Rectal smooth muscle tissue (tissue), 1 donor: ENCODE data around the gene FHOD1.

Source experiments
- H3K27ac ChIP-seq: one replicate; pipeline ENCODE4 v1.7.0; 2013; ENCODE audit warnings: low read depth, low read length, inconsistent platforms
- H3K27me3 ChIP-seq: one replicate; pipeline ENCODE4 v1.7.0; 2013; ENCODE audit warnings: low read length; ENCODE audit not compliant: control insufficient read depth, insufficient read depth
- H3K36me3 ChIP-seq: one replicate; pipeline ENCODE4 v1.7.0; 2013; ENCODE audit warnings: low read length; ENCODE audit not compliant: control insufficient read depth, insufficient read depth
- H3K4me1 ChIP-seq: one replicate; pipeline ENCODE4 v1.7.0; 2013; ENCODE audit warnings: low read length; ENCODE audit not compliant: control insufficient read depth, insufficient read depth
- H3K4me3 ChIP-seq: one replicate; pipeline ENCODE4 v1.7.0; 2013; ENCODE audit warnings: low read length
- H3K9ac ChIP-seq: one replicate; pipeline ENCODE4 v1.7.0; 2013; ENCODE audit warnings: low read length

Gene FHOD1

DNA sequence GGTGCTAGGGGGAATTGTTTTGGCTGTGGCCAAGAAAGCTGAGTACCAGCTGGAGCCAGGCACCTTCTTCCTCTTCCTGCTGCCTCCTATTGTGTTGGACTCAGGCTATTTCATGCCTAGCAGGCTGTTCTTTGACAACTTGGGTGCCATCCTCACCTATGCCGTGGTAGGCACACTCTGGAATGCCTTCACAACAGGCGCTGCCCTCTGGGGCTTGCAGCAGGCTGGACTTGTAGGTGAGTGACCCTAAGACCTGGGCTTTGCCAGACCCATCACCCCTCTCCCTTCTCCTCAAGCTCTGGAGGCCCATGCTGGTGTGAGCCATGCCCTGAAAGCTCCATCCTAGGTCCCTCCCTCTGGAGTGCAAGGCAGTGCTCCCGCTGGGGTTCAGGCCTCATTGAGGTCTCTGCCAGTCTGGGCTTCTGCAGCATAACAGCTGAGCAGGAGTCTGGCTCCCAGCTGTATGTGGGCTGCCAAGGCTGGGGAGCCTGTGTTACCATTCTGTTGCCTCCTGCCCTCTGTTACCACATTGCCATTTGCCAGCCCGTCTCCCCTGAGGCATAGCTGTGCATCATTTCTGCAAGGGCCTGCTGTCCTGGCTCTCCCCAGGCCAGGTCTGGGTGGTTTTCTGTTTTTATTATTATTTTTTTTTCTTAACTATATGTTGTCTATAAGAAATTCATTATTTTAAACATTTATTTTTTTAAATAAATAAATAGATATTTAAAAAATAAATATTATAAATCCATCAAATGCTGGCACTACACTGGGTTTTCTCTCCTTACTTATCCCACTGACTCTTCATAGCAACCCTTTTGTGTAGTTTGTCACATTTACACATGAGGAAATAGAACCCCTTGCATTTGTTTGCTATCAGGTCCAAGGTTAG lies 5.6 kb upstream of the FHOD1 start:
- no peak overlapping the region for H3K27ac ChIP-seq
- peaks cover 17% of the 10 kb centered on the region for H3K27me3 ChIP-seq
- H3K4me3 ChIP-seq: no peak overlapping the region
- peaks cover 6% of the 10 kb centered on the region for H3K4me1 ChIP-seq
- H3K9ac ChIP-seq: no peak overlapping the region
- H3K36me3 ChIP-seq: no peaks in the 10 kb centered on the region

DNA sequence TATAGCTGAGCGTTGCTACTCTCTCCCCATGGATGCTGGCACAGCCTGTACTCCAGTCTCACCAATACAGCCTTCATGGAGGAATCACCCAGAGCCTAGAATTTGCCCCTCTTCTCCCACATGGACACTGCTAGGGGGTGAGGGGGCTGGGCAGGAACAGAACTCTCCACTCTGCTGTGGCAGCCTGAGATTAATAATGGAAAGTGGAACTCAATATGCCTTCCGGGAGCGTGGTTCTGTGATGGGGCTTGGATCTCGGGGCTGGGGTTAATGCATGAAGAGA lies 2.7 kb upstream of the FHOD1 start:
- no peak overlapping the region for H3K4me3 ChIP-seq
- peaks cover 17% of the 10 kb centered on the region for H3K27me3 ChIP-seq

DNA sequence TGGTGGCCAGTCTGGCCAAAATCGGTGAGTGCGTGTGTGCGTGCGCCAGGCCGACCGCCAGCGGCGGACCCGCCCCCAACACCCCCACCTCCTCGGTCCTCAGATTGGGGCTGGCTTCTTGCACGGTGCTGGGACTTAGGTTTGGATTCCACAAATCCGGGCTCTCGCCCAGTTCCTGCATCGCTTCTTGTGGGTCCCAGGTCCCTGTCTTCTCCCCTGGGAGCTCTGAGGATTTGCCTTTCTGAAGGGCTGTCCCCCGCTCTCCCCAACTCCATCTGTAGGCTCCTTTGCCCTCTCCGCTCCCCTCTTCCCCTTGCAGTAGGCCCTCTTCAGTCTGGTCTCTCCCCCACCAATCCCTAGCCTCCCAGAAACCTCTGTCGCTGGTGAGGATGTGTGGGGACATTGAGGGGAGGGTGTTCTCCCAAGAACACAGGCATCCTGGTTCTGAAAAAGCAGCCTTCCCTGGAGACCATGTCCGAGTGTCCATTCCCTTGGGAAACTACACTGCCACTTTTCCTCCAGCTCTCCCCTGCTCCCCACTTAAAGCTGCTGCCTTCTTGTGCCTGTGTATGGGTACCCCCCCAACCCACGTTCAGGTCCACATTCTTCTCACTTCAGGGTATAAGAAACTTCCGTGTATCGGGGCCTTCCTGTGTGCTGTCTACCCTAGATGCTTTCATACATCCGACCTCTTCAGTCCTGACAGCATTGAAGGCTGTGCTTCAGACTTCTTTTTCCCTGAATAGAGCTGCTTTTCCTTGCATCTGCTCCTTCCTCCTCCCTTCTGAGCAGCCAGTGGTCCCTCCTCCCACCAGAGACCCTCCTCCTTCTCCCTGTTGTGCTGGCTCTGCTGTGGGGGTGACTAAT lies 2.1 kb upstream of the FHOD1 start:
- no peak overlapping the region for H3K9ac ChIP-seq
- peak overlapping the region; percentile 61 for H3K4me3 ChIP-seq
- H3K36me3 ChIP-seq: no peaks in the 10 kb centered on the region
- H3K27ac ChIP-seq: no peak overlapping the region
- H3K27me3 ChIP-seq: peaks cover 17% of the 10 kb centered on the region
- H3K4me1 ChIP-seq: peaks cover 9% of the 10 kb centered on the region

More for the DNA sequence above, 2.7 kb upstream of the FHOD1 start:
- no peak overlapping the region for H3K9ac ChIP-seq
- no peak overlapping the region for H3K27ac ChIP-seq
- H3K4me1 ChIP-seq: peaks cover 9% of the 10 kb centered on the region
- no peaks in the 10 kb centered on the region for H3K36me3 ChIP-seq

DNA sequence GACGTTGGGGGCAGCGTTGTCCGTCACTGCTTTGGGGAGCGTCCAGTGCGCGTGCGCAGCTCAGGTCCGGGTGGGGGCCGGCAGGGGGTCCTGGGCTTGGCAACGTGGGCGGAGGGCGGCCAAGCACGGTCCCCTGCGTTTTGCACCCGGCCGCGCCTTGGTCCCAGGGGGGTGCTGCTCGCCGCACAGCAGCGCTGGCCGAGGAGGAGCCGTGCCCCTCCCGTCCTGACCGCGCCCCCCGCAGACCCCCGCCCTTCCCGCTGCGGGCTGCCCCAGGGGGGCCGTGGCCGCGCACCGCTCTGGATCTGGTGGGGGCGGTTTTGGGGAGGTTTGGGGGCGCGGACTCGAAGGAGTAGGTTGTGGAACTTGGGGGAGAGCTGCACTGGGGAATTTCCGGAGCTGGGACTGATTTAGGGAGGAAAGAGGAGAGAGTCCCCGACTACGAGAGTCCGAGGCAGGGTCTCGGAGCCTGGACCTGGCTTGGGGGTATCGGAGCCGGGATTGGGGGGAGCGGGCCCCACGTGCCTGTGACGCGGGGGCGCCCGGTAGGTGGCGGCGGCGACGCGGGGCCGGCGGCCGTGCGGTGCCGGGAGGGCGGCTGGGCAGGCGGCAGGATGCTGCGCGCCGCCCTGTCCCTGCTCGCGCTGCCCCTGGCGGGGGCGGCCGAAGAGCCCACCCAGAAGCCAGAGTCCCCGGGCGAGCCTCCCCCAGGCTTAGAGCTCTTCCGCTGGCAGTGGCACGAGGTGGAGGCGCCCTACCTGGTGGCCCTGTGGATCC lies 1.3 kb upstream of the FHOD1 start, which contains the start of gene SLC9A5:
Gene SLC9A5 (plus strand): TSS at position 579 of the 777 bp plus-strand sequence. CDS start 36 bp downstream, at position 615.
- H3K4me1 ChIP-seq: peaks cover 9% of the 10 kb centered on the region
- no peak within 1 kb of the TSS for H3K27ac ChIP-seq

DNA sequence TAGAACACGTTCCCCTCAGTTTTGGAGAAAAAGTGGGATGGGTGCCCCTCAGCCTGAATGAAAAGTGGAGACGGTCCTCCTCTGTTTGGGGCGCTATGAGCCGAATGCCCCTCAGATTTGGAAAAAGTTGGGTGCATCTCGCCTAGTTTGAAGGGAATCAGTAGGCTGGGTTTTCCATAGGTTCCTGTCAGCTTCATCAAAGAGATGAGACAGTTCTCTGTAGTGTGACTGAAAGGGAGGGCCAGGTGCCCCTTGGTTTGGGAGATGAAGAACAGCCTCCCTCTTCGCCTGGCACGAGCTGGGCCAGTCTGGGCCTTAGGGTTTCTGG lies 756 bp upstream of the FHOD1 start:
- H3K27ac ChIP-seq: no peak overlapping the region
- no peak overlapping the region for H3K9ac ChIP-seq
- peak overlapping the region; percentile 61 for H3K4me3 ChIP-seq
- peaks cover 17% of the 10 kb centered on the region for H3K27me3 ChIP-seq
- peaks cover 9% of the 10 kb centered on the region for H3K4me1 ChIP-seq
- H3K36me3 ChIP-seq: no peaks in the 10 kb centered on the region

More for the DNA sequence above, 1.3 kb upstream of the FHOD1 start, which contains the start of gene SLC9A5:
- Histone ChIP-seq H3K36me3 (no peaks in the 10 kb centered on the region), H3K4me3 (peak within 1 kb of the TSS; percentile 61), H3K9ac (no peak within 1 kb of the TSS), H3K27me3 (peaks cover 17% of the 10 kb centered on the region)

DNA sequence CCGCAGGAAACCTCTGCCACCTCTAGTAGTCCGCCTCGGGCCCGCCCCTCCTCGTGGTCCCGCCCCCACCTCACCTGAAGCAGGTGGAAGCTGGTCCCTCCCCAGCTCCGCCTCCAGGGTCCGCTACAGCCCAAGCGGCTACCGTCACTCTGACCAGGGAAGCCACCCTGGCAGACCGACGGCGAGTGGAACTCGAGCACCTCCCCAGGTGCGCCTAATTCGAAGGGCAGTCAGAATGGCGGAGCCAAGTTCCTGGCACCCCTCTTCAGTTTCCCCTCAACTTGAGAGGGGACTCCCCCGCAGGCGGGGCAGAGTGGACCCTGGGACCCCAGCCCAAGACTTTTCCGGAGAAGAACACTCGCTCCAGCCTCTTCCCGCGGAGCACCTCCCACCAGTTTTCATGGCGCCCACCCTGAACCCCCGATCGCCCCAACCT lies 507 bp downstream of the FHOD1 start:
- H3K4me3 ChIP-seq: peak overlapping the region; percentile 85
- peak overlapping the region; percentile 57 for H3K27ac ChIP-seq
- H3K27me3 ChIP-seq: peaks cover 14% of the 10 kb centered on the region
- H3K9ac ChIP-seq: peak overlapping the region; percentile 73
- H3K36me3 ChIP-seq: no peaks in the 10 kb centered on the region
- peaks cover 9% of the 10 kb centered on the region for H3K4me1 ChIP-seq

DNA sequence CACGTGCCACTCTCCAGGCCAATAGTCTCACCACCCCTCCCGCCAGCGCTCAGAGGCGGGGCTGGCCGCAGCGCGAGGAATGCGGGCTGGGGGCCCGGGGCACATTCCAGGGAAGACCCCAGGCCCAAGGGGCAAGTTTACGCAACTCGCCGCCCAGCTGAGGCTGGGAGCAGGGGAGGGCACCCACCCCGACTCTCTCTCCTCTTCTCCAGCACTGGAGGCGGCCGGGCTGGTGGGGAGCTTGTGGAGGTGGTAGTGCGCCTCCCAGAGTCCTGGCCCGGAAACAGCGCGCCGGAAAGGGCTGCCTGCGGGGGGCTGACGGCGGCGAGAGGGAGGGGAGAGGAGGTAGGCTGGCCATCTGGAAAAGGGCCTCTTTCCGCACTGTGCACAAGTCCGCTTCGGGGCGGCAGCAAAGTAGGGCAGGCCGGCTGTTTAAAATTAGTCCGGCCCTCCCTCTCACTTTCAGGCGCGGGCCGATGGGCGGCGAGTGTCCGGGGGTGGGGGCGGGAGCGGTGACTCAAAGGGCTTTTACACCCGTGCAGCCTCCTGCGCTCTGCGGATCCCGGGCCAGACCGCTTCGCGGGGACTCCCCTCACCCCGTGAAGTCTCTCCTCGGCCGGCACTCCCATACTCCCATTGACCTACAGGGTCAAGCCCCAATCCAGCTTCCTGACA lies 1.1 kb downstream of the FHOD1 start:
- peaks cover 9% of the 10 kb centered on the region for H3K4me1 ChIP-seq
- peaks cover 14% of the 10 kb centered on the region for H3K27me3 ChIP-seq
- peak overlapping the region; percentile 37 for H3K9ac ChIP-seq
- H3K36me3 ChIP-seq: no peaks in the 10 kb centered on the region
- H3K27ac ChIP-seq: peak overlapping the region; percentile 57
- H3K4me3 ChIP-seq: peak overlapping the region; percentile 85

DNA sequence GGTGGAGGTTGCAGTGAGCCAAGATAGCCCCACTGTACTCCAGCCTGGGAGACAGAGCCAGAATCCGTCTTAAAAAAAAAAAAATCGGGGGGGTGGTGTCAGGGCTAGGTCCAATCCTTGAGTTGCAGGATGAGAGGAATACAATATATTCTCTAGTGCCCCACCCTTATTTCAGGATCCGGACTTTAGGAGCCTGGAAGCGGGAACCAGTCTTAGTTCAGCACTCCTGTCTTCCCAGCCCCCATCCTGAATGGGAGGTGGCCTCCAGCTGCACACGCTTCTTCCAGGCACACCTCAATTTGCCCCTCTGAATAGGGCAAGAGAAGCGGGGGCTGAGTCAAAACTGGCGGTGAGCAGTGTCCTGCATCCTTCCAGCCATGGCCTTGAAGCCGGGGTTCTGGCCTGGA lies 1.6 kb downstream of the FHOD1 start:
- Histone ChIP-seq H3K9ac (no peak overlapping the region), H3K4me3 (peak overlapping the region; percentile 85), H3K27ac (peak overlapping the region; percentile 57), H3K4me1 (peaks cover 9% of the 10 kb centered on the region), H3K27me3 (peaks cover 14% of the 10 kb centered on the region), H3K36me3 (no peaks in the 10 kb centered on the region)

DNA sequence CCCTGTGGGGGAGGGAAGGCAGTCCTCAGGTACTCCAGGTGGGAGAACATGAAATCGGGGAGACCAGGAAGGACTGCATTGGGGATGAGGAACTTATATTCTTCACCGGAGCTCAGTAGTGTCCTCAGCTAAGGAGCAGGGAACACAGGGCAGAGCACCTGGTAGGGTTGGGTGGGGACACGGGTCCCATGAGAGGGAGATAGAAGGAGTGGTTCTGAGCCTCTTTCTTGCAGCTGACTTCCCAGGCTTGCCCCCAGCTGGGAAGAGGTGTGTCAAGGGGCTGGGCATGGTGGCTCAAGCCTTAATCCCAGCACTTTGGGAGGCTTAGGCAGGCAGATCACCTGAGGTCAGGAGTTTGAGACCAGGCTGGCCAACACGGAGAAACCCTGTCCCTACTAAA lies 2.1 kb downstream of the FHOD1 start:
- no peak overlapping the region for H3K9ac ChIP-seq
- H3K27ac ChIP-seq: no peak overlapping the region
- peak overlapping the region; percentile 25 for H3K4me3 ChIP-seq
- peaks cover 11% of the 10 kb centered on the region for H3K27me3 ChIP-seq
- H3K4me1 ChIP-seq: peaks cover 9% of the 10 kb centered on the region
- H3K36me3 ChIP-seq: no peaks in the 10 kb centered on the region

DNA sequence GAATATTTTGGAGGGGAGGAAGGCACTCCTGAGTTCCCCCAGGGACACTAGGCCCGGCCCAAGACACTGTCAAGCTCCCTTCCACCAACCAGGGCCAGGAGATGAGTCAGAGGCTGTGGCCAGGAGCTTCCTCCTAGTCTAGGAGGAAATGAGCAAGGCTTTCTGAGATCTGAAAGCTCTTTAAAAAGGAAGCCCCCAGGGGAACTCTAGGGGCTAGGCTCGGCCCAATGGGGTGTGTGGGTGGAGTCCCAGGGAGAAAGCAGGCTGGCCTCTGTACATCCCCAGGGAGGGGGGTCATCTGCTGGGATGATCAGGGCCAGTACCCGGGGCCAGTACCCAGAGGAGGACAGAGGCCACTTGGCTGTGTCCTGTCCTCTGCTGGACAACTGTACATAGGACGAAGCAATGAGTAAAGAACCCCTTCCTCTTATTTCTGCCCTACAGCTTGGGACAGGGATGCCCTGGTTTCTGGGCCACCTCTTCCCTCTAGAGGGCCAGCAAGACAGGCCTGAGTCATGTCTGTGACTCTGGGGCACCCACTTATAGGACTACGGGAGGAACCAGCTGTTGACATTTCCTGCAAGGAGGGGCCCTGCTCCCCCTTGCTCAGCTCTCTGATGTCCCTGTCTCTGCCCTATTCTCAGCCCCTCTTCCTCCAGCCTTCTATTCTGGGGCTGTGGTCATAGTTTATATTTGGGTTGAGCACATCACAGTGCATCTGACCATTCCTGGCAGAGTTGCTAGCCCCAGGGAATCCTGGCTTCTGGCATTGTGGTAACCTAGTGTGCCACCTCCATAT lies 2.7 kb downstream of the FHOD1 start:
- H3K36me3 ChIP-seq: peaks cover 2% of the 10 kb centered on the region
- peaks cover 6% of the 10 kb centered on the region for H3K27me3 ChIP-seq
- H3K4me3 ChIP-seq: no peak overlapping the region
- peak overlapping the region; percentile 17 for H3K27ac ChIP-seq
- no peak overlapping the region for H3K9ac ChIP-seq
- H3K4me1 ChIP-seq: peaks cover 9% of the 10 kb centered on the region

DNA sequence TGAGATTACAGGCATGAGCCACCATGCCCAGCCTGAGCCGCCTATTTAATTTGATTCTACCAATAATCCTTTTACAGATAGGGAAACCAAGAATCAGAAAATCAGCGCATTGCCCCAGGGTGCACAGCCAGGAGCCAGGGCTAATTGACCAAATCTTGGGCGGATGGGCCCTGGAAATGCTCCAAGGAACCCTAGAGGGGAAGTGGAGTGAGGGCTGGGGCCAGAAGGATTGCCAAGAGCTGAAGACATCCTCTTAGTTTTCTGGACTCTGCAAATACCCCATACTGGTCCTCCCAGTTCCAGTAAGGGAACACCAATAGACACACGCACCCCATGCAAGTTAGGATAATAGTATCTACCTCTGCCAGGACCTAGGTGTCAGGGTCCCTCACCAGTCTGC lies 3.8 kb downstream of the FHOD1 start:
- H3K9ac ChIP-seq: no peak overlapping the region
- peaks cover 6% of the 10 kb centered on the region for H3K4me1 ChIP-seq

More for the DNA sequence above, 3.8 kb downstream of the FHOD1 start:
- Histone ChIP-seq H3K36me3 (peaks cover 7% of the 10 kb centered on the region), H3K27me3 (no peaks in the 10 kb centered on the region), H3K4me3 (no peak overlapping the region), H3K27ac (no peak overlapping the region)
